AML-193 (cell line): ENCODE results near the gene VARS2.
A peak's percentile ranks its signal among the peaks of the same experiment; 100 is the strongest.
"Not testable (repeated sequence)": the region's sequence is repeated elsewhere in the genome, so short reads cannot be mapped to it uniquely, and the experiment has no call there.

Experiments used
- DNase-seq, 2 experiments: peaks; one replicate each; lab custom pipeline; 2025; lab: John Stamatoyannopoulos, UW

VARS2 gene

DNA sequence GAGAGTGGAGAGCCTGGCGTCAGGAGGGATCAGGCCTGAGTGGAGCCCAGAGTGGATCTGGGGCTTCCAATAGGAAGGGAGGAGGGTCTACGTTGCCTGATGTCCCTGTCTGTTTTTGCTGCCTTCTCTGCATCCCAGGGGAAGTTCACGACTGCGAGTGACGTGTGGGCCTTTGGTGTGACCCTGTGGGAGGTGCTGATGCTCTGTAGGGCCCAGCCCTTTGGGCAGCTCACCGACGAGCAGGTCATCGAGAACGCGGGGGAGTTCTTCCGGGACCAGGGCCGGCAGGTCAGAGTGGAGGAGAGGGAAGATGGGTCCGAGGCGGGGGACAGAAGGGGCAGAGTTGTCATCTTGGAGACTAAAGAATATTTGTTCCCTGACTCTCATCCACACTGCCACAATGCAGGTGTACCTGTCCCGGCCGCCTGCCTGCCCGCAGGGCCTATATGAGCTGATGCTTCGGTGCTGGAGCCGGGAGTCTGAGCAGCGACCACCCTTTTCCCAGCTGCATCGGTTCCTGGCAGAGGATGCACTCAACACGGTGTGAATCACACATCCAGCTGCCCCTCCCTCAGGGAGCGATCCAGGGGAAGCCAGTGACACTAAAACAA lies 15.2 kb upstream of the VARS2 start:
- DNase-seq = no peak

DNA sequence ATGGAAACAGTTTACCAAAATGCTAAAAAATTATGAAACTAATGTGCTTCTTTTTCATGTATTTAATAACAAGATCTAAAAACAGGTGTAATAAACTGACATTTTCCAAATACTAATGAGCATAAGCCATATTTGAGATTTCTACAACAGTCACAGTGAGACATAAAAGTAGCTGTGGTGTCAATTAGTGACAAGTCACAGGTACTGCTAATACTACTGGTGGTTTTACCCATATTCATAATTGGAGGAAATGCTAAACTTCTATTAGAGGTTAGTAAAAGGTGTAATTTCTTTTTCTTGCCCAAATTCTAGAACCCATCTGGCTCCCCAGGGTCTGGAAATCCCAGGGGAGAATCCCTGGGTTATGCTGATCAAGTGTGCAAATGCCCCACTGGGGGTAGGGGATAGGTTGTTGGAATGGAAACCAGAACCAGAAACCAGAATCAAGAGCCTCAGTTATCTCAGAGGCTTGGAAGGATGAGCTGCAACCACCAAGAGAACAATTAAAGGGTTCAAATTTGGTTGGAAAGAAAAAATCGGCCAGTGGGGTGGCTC lies 13.1 kb upstream of the VARS2 start:
- DNase-seq = no peak

DNA sequence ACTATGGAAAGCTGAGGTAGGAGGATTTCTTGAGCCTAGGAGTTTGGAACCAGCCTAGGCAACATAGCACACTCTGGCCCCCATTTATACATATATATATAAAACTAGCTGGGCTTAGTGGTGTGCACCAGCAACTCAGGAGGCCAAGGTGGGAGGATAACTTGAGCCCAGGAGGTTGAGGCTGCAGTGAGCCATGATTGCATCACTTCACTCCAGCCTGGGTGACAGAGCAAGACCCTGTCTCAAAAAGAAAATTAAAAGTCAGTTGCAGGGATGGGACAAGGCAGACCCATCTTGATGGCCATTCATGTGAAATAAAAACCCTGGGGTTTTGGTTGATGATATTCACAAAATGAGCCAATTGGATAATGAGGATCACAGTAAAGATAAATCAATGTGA lies 12.6 kb upstream of the VARS2 start:
- no peak for DNase-seq

DNA sequence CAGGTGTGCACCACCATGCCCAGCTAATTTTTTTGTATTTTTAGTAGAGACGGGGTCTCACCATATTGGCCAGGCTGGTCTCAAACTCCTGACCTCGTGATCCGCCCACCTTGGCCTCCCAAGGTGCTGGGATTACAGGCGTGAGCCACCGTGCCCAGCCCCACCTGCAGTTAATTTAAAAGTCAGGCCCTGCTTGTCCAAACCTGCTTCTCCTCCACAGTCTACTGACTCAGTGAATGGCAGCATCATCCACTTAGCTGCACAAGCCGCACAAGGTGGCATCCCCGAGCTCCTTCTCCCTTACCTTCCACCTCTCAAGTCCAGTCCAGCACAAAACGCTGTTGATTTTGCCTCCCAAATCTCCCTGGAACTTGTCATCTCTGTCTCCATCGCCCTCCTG lies 11.8 kb upstream of the VARS2 start:
- DNase-seq = not testable (repeated sequence)

DNA sequence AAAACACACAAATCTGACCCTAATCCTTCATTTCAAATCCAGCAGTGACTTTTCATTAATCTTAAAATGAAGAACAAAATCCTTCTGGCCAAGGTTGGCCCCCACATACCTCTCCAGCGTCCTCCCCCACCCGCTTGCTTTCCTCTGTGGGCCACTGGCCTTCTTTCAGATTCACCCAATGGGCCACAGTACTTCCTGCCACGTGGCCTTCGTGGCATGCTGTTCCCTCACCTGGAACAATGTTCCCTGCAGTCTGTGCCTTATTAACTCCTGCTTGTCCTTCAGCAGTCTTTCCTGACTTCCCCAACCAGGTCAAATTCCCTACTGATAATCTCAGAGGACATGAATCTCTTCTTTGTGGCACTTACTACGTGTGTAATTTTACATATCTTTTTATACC lies 11.3 kb upstream of the VARS2 start:
- no peak for DNase-seq

DNA sequence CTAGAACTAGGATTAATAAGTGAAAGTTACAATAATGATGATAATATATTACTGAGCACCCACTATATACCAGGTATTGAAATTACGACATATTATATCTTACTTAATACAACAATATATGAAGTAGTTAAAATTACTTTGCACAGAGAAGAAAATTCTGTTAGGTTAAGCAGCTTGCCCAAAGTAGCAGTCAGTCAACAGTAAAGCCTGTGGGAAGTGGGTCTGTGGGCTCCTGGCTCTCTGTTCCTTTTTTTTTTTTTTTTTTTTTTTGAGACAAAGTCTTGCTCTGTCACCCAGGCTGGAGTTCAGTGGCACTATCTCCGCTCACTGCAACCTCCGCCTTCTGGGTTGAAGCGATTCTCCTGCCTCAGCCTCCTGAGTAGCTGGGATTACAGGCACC lies 10.8 kb upstream of the VARS2 start:
- no peak for DNase-seq

DNA sequence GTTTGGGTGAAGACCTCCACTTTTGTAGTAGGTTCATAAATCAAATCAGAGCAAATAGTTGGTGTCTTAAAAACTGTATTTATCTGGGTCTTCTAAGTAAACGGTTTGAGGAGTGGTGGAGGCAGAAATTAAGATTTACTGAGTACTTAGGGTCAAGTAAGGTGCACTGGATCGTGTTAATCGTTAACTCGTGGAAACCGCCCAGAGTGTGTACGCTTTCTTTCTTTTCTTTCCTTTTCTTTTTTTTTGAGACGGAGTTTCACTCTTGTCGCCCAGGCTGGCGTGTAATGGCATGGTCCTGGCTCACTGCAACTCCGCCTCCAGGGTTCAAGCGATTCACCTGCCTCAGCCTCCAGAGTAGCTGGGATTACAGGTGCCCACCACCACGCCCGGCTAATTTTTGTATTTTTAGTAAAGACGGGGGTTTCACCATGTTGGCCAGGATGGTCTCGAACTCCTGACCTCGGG lies 6.7 kb upstream of the VARS2 start:
- not testable (repeated sequence) for DNase-seq

DNA sequence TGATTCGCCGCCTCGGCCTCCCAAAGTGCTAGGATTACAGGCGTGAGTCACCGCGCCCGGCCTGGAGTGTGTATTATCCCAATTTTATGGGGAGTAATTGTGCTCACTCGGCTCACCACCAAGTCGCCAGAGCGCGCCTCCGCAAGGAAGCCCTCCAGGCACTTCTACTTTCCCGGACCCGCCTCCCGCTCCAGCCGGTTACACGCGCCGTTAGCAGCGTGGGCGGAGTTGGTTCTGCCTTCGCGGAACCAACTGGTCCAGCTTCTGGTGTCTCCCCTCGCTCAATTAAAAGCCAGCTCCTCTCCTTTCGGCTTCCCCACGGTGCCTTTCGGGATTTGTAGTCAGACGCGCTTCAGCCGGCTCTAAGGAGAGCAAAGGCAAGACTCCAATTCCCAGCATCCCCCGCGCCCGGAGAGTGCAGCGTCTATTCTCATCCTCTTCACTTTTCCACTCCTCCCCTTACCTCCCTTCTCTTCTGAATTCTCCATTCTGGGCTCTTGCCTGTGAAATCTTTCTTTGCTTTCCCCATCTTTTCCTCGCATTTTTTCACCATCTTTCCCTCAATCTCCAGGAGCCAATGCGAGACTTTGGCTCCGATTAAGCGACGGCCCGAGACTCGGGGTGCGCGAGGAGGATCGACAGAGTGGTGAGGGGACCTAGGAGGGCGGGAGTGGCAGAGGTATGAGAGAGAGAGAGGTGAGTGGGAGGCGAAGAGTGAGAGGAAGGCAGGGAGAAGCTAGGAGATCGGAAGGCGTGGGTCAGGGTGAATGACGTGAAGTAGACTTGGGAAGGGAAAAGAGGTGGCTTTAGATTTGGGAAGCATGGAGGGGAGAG lies 6.1 kb upstream of the VARS2 start, which contains the start of gene GTF2H4:
Gene GTF2H4 (plus strand): TSS at position 450 of the 834 bp plus-strand sequence.
- peak; percentile 99 for DNase-seq

DNA sequence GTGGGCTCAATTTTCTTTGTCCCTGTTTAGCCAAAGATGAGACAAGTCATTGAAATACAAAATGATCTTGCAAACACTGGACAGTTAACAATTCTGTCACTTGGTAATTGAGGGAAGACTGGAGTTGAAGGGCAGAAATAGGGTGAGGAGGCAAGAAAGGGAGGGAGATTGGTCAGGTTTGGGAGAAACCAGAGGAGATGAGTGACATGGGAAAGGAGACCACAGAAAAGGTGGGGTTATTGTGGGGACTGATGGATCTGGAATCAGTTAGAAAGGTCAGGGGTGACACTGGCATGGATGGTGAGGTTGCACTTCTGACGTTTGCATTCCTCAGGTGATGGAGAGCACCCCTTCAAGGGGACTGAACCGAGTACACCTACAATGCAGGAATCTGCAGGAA lies 5.3 kb upstream of the VARS2 start:
- no peak for DNase-seq

DNA sequence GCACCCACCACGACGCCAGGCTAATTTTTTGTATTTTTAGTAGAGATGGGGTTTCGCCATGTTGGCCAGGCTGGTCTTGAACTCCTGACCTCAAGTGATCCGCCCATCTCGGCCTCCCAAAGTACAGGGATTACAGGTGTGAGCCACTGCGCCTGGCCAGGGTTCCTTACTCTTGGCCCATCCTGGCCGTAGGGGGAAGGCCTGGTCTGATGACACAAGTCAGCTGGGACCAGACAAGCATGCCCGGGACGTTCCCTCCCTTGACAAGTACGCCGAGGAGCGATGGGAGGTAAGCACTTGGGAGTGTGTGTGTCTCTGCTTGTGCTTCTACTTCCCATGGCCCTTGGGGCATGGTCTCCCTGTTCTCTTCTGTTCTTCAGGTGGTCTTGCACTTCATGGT lies 3.6 kb upstream of the VARS2 start:
- not testable (repeated sequence) for DNase-seq

DNA sequence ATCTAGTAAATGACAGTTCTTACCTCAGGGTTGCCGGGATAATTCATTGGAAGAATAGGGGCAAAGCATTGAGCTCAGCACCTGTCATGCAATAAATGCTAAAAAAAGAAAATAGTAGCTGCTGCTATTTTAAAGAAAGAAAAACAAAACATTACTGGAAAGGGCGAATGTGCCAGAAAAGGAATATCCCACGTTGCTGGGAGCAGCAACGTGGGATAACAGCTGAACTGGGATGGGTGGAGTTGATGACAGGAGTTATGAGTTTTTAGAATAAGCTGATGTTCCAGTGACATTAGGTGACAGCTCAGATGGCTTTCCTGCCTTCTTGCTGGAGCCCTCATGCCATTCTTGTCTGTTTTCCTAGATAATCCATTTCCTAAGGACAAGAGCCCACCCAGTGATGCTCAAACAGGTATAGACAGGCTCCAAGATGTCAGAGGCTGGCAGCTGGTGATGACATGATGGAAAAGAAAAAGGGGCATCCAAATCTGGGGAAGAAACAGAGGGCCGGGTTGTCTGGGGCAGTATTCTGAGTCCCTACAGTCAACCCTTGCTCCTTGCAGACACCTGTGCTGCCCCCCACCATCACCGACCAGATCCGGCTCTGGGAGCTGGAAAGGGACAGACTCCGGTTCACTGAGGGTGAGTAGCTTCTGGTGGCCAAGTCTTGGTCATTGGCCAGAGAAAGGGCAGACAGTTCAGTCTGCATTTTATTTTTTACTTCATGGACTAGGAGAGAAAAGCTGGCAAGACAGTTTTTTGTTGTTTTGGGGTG lies 1.1 kb upstream of the VARS2 start:
- DNase-seq = no peak

DNA sequence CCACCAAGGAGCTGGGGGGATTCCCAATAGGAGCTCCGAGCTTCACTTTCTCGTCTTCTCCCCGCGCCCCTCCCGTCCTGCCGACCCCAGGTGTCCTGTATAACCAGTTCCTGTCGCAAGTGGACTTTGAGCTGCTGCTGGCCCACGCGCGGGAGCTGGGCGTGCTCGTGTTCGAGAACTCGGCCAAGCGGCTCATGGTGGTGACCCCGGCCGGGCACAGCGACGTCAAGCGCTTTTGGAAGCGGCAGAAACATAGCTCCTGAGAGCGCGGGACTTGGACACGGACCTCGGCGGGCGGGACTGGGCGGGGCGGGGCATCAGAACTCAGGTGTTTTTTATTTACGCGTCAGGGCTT lies 340 bp upstream of the VARS2 start:
- DNase-seq = no peak

DNA sequence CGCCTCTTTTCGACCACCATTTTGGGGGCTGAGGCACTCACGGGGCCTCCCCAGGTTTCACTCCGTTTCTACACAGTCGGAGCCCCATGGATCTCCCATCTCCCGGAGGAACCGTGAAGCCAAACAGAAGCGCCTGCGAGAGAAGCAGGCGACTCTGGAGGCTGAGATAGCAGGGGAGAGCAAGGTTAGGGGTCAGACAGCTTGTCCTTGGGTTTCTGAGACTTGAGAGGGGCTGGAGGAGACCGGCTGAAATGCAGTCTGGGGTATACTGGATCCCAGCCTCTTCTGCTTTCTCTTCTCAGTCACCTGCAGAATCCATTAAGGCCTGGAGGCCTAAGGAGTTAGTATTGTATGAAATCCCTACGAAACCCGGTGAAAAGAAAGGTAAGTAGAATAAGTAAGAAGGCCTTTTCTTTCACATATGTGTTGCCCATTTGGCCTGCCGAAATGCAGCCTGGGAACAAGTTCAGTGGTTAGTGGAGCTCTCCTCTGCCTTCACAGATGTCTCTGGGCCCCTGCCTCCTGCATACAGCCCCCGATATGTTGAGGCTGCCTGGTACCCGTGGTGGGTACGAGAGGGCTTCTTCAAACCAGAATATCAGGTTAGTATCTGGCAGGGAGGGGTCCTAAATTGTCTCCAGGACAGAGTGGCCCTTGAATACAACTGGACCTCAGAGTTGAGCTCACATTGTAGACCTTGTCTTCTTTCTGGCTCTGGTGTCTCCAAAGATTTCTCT lies 984 bp downstream of the VARS2 start:
- no peak for DNase-seq

DNA sequence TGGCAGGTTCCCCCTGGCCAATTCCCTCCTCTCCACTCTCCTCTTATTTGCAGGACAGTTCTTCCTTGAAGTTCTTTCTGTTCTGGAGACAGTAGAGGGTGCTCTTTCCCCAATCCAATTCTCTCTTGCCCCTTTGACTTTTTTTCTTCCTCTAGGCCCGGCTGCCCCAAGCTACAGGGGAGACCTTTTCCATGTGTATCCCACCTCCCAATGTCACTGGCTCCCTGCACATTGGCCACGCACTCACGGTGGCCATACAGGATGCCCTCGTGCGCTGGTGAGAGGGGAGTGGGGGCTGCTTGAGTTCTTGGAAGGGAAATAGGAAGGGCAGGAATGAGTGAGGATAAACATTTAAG lies 1.5 kb downstream of the VARS2 start:
- DNase-seq = peak; percentile 69 to 78

DNA sequence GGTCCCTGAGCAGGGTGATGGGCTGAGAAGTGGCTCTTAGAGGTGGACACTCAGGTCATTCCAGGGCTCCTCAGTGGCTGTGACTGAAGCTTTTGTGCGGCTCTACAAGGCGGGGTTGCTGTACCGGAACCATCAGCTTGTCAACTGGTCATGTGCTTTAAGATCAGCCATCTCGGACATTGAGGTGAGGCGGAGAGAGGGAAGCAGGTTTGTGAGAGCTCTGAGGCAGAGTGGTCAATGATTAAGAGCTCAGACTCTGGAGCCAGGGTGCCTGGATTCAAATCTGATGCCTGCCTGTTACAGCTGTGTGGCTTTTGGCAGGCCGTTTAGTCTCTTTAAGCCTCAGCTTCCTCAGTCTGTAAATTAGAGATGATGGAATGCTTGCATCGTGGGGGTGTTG lies 3.0 kb downstream of the VARS2 start:
- no peak for DNase-seq

DNA sequence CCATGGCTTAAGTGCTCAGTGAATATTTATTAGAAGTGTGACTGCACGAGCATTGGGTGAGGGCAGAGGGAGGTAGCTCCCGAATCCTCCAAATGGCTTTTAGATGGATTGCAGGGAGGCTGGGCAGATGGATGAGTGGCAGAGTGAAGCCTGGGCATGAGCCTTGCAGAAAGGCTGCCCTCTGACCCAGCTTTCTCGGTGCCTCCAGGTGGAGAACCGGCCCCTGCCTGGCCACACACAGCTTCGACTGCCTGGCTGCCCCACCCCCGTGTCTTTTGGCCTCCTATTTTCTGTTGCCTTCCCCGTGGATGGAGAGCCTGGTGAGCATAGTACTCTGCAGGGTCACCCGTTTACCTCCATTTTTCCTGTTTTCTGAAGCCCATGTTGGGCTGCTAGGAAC lies 3.4 kb downstream of the VARS2 start:
- no peak for DNase-seq

DNA sequence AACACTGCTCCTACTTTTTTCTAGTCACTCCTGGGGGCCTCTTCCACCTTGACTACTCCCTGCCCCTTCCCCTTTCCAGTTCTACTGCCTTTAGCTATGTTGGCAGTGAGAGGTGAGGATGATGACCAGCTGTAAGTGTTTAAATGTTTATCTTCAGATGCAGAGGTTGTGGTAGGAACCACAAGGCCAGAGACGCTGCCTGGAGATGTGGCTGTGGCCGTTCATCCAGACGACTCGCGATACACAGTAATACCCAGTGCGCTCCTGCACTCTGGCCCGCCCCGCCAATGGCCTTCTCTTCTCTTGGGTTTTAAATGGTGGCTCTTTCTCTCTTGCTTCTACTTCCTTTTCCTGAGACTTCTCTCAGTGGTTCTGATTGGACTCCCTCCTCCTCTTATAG lies 4.6 kb downstream of the VARS2 start:
- DNase-seq = no peak

DNA sequence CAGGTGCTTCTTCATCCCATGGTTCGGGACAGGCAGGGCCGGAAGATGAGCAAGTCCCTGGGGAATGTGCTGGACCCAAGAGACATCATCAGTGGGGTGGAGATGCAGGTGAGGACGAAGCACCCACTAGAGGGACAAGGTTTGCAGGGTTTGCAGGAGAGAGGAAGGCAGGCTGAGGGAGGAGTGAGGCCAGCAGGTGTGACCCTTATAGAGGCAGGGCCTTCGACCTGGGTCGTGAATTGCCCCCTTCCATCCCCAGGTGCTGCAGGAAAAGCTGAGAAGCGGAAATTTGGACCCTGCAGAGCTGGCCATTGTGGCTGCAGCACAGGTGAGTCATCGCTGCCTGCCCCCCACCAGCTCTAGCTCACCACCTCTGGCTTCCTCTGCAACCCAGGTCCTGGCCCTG lies 8.4 kb downstream of the VARS2 start:
- DNase-seq = no peak

DNA sequence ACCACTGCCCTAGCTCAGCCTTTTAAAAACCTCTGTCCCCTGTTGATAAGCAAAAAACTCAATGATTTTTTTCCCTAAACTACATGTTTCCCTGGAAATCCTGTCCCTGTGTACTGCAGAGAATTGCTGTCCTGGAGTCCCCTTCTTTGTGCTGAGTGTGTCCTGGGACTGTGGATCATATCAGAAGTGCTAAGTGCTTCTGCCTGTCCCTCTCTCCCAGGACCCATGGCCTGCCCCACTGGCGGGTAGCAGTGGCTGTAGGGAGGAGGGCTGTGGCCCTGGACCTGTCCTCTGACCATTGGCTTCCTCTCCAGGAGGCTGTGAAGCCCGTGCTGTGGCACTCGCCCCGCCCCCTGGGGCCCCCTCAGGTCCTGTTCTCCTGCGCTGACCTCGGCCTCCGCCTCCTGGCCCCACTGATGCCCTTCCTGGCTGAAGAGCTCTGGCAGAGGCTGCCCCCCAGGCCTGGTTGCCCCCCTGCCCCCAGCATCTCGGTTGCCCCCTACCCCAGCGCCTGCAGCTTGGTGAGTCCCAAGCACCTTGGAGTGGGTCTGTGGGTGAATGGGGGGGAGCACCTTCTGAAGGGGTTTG lies 10.1 kb downstream of the VARS2 start:
- not testable (repeated sequence) for DNase-seq

DNA sequence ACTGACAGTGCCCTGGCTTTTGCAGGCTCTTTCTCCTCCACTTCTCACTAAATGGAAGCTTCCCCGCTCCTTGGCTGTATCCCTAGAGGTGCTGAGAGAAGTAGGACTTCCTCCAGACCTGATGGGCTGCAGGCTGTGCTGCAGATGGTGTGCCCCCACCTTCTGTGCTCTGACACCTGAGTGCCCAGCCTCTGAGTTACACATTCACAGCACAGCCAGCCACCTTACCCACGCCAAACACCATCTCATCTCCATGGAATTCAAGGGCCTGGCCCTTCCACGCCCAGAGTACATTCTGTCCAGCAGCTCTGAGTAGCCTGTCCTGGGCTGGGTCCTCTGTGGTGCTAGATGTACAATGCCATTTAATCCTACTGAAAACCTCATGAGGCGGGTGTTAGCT lies 12.6 kb downstream of the VARS2 start:
- DNase-seq = no peak

DNA sequence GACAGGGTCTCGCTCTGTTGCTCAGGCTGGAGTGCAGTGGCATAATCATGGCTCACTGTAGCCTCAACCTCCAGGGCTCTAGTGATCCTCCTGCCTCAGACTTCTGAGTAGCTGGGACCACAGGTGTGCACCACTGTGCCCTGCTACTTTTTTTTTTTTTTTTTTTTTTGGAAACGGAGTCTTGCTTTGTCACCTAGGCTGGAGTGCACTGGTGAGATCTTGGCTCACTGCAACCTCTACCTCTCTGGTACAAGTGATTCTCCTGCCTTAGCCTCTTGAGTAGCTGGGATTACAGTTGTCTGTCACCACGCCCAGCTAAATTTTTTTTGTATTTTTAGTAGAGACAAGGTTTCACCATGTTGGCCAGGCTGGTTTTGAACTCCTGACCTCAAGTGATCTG lies 13.0 kb downstream of the VARS2 start:
- DNase-seq = not testable (repeated sequence)

DNA sequence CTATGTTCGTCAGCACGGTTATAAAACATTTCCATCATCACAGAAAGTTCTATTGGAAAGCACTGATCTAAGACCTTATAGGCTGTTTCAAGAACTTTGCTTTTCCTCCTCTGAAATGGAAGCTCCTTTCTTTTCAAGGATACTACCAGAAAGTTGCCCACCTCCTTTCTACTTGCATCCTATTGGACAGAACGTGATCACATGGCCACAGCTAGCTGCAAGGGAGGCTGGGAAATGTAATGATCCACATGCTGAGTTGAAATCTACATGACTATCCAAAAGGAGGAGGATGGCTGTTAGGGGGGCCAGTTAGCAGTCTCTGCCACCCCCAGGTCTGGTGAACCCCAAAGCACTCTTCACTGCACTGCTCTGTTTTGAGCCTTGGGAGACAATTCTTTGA lies 14.6 kb downstream of the VARS2 start:
- no peak for DNase-seq
